ENCODE measurements around the gene HNRNPA1.
"Not testable (repeated sequence)": the region's sequence is repeated elsewhere in the genome, so short reads cannot be mapped to it uniquely, and the experiment has no call there.

HNRNPA1 gene

DNA sequence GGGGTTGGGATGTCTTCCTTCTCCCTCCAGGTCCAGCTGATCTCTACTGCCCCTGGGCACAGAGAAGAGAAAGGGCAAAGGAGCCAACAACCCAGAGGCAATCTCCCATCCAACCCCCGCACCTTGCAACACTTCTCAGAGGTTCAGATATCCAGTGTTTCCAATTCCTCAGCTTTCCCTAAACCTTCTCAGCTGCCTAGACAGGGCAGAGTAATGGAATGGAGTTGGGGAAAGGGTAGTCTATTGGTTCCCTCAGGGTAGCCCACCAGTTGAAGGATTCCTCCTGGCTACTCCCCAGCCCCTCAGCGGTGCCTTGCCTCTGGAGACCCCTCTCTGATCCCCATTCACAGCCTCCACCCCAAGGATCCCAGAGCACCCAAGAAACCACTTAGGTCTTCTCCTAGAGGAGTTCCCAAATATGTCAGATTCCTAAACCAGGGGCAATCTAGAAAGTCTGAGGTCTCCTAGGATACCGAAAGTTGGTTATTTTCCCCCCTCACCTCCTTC lies 19.8 kb downstream of the HNRNPA1 start:
- no peaks in the 10 kb centered on the region for H3K9me3 ChIP-seq (ENCODE audit: control insufficient read depth, insufficient read depth, low read length)
- H3K27ac ChIP-seq (ENCODE audit: low read depth, low read length) = peak overlapping the region; percentile 85
- H3K9ac ChIP-seq (ENCODE audit: low read depth, low read length) = no peak overlapping the region
- H3K4me1 ChIP-seq (ENCODE audit: control insufficient read depth, insufficient read depth, low read length) = peaks cover 41% of the 10 kb centered on the region
- H3K36me3 ChIP-seq (ENCODE audit: control insufficient read depth, insufficient read depth, low read length) = no peaks in the 10 kb centered on the region
- peak overlapping the region; percentile 57 for H3K4me3 ChIP-seq (ENCODE audit: low read depth, low read length)
- H3K27me3 ChIP-seq (ENCODE audit: control insufficient read depth, insufficient read depth, low read length) = peaks cover 9% of the 10 kb centered on the region

DNA sequence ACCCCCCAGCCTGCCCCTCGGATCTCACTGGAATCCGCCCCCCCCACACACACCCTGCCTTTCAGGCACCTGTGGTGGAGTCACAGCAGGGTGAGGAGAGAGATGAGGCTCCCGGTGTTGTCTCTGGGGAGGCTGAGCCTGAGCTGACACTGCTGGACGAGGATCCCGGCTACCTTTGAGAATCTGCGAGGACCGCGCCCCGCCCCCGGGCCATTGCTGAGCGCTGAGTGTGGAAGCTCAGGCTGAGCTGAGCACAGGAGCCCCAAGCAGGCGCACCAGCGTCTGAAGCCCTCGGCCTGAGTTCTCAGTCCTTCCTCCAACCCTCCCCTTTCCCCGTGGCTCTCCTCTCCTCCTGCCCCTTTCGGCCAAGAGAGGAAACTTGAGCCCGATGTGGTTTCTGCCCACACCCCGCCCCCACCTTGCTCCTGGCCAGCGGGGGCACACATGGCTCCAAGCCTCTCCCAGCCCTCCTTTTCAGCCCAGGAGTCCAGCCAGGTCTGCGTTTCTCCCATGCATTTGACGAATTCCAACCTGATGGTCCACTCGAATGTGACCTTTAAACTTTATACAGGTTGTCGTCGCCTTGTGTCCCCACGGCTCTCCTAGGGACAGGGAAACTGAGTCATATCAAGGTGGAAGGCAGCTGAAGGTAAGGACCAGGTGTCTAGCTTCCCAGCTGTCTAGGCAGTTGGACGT lies 20.4 kb downstream of the HNRNPA1 start, which contains the start of gene NFE2:
Gene NFE2, minus strand, starts transcription at position 284 of the 696 bp plus-strand sequence. CDS start 5,767 bp downstream, outside the sequence.
- H3K27ac ChIP-seq (ENCODE audit: low read depth, low read length) = peak within 1 kb of the TSS; percentile 85
- peaks cover 9% of the 10 kb centered on the region for H3K27me3 ChIP-seq (ENCODE audit: control insufficient read depth, insufficient read depth, low read length)
- H3K36me3 ChIP-seq (ENCODE audit: control insufficient read depth, insufficient read depth, low read length) = no peaks in the 10 kb centered on the region
- H3K9me3 ChIP-seq (ENCODE audit: control insufficient read depth, insufficient read depth, low read length) = no peaks in the 10 kb centered on the region
- peak within 1 kb of the TSS; percentile 57 for H3K4me3 ChIP-seq (ENCODE audit: low read depth, low read length)
- peak within 1 kb of the TSS; percentile 49 for H3K9ac ChIP-seq (ENCODE audit: low read depth, low read length)
- H3K4me1 ChIP-seq (ENCODE audit: control insufficient read depth, insufficient read depth, low read length) = peaks cover 41% of the 10 kb centered on the region

DNA sequence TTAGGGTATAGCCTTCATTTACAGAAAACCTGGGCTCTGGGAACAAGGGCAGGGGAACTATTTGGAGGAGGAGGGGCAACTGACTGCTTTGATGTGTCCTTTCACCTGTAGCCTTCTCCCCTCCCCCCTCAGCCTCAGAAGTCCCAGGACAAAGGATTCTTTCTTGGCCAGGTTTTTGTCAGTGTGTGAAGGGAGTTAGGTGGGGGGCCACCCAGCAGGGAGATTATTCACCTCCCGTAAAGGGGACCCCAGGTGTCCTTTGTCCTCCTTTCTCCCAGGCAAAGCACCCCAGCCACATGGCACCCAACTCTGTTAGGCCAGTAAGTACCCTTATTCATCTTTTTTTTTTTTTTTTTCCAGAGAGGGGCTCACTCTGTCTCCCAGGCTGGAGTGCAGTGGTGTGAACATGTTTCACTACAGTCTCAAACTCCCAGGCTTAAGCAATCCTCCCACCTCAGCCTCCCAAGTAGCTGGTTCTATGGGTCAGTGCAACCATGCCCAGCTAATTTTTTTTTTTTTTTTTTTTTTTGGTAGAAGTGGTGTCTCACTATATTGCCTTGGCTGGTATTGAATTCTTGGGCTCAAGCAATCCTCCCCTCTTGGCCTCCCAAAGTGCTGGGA lies 21.0 kb downstream of the HNRNPA1 start:
- Histone ChIP-seq H3K4me1 (ENCODE audit: control insufficient read depth, insufficient read depth, low read length) (peaks cover 41% of the 10 kb centered on the region), H3K27ac (ENCODE audit: low read depth, low read length) (peak overlapping the region; percentile 85), H3K9ac (ENCODE audit: low read depth, low read length) (peak overlapping the region; percentile 49), H3K27me3 (ENCODE audit: control insufficient read depth, insufficient read depth, low read length) (peaks cover 9% of the 10 kb centered on the region), H3K36me3 (ENCODE audit: control insufficient read depth, insufficient read depth, low read length) (no peaks in the 10 kb centered on the region), H3K9me3 (ENCODE audit: control insufficient read depth, insufficient read depth, low read length) (no peaks in the 10 kb centered on the region), H3K4me3 (ENCODE audit: low read depth, low read length) (peak overlapping the region; percentile 57)

DNA sequence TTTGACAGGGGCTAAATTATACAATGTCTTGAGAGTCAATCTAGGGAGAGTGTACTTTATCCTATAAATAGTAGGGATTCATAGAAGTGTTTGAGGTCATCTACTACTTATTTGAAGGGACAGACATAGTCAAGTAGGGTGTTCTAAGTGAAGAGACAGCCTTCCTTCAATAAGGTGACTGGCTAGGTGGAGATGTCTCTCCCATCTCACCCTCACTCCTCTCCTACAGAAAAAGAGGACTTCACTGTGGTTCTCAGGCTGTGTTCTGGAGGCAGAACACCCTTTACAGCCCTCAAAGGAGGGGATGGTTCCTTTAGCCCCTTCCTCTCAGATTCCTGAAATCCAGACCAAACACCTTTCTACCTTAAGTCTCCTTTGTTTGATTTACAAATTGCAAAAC lies 23.1 kb downstream of the HNRNPA1 start:
- H3K4me1 ChIP-seq (ENCODE audit: control insufficient read depth, insufficient read depth, low read length) = peaks cover 41% of the 10 kb centered on the region
- no peak overlapping the region for H3K9ac ChIP-seq (ENCODE audit: low read depth, low read length)
- no peaks in the 10 kb centered on the region for H3K9me3 ChIP-seq (ENCODE audit: control insufficient read depth, insufficient read depth, low read length)
- H3K36me3 ChIP-seq (ENCODE audit: control insufficient read depth, insufficient read depth, low read length) = no peaks in the 10 kb centered on the region
- H3K27me3 ChIP-seq (ENCODE audit: control insufficient read depth, insufficient read depth, low read length) = peaks cover 9% of the 10 kb centered on the region
- H3K27ac ChIP-seq (ENCODE audit: low read depth, low read length) = no peak overlapping the region
- no peak overlapping the region for H3K4me3 ChIP-seq (ENCODE audit: low read depth, low read length)

DNA sequence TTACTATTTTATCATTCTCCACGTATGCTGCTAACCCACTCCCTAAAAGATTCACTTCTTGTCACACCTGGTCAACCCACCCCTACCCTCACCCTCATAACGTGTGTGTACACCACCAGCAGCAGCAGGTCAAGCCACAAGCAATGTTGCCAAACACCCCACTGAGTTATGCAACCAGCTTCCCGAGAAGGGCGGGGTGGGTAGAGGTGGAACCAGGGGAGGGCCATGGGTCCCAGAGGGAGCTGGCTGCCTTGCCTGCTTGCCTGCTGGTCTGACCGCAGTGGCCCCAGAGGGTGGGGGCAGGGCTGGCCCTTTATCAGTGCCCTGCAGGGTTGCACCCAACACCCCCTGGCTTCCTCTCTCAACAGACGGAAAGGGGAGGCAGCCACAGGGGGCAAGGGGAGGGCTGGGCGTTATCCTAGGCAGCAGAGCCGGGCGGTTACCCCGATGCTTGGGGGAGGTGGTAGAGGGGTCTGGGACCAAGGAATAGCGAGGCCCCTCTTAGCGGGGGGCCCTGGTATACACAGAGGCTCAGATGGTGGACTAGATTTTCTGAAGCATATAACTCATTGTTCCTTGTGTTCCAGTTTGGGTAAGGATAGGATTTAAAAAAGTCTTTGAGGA lies 23.8 kb downstream of the HNRNPA1 start:
- peak overlapping the region; percentile 14; the same call in 1 of the 2 replicates for H3K4me3 ChIP-seq (ENCODE audit: low read depth, low read length)
- no peaks in the 10 kb centered on the region for H3K9me3 ChIP-seq (ENCODE audit: control insufficient read depth, insufficient read depth, low read length)
- no peaks in the 10 kb centered on the region for H3K36me3 ChIP-seq (ENCODE audit: control insufficient read depth, insufficient read depth, low read length)
- no peak overlapping the region for H3K27ac ChIP-seq (ENCODE audit: low read depth, low read length)
- peaks cover 41% of the 10 kb centered on the region for H3K4me1 ChIP-seq (ENCODE audit: control insufficient read depth, insufficient read depth, low read length)
- H3K27me3 ChIP-seq (ENCODE audit: control insufficient read depth, insufficient read depth, low read length) = peaks cover 9% of the 10 kb centered on the region
- H3K9ac ChIP-seq (ENCODE audit: low read depth, low read length) = no peak overlapping the region

DNA sequence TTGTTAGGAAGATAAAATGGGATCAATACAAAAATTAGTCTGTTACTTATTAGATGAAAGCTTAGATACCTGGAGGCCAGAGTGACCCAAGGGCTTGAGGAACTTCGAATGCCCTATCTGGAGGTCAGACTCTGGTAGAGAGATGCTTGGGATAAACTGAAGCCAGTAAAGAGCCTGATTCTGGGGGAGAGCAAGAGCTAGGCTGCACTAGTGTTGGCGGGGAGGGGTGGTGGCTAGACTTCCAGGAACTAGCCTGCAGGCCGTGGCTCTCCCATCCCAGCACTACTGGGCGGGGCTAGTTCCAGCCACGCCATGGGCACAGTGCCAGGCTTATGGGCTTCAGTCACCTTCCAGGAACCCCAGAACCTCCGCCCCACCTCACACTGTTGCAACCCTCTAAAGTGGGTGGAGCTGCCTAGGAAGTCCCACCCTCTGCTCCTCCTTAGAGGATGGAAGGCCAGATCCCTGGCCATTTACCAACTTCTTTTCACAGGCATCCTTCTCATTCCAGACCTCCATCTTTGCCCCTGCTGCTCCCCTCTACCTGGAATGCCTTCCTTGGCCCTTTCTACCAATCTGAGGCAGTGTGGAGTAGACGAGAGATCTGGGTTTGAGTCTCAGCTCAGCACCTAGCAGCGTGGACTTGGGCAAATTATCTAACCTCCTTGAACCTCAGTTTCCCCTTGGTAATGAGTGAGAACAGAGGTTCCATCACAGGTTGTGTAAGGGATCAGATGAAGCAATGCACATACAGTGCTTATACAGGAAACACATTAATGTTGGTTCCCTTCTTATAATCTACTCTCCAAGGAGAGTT lies 26.6 kb downstream of the HNRNPA1 start:
- no peaks in the 10 kb centered on the region for H3K36me3 ChIP-seq (ENCODE audit: control insufficient read depth, insufficient read depth, low read length)
- no peak overlapping the region for H3K4me3 ChIP-seq (ENCODE audit: low read depth, low read length)
- H3K9me3 ChIP-seq (ENCODE audit: control insufficient read depth, insufficient read depth, low read length) = no peaks in the 10 kb centered on the region
- no peak overlapping the region for H3K9ac ChIP-seq (ENCODE audit: low read depth, low read length)
- H3K27ac ChIP-seq (ENCODE audit: low read depth, low read length) = no peak overlapping the region
- peaks cover 20% of the 10 kb centered on the region for H3K4me1 ChIP-seq (ENCODE audit: control insufficient read depth, insufficient read depth, low read length)
- H3K27me3 ChIP-seq (ENCODE audit: control insufficient read depth, insufficient read depth, low read length) = no peaks in the 10 kb centered on the region

DNA sequence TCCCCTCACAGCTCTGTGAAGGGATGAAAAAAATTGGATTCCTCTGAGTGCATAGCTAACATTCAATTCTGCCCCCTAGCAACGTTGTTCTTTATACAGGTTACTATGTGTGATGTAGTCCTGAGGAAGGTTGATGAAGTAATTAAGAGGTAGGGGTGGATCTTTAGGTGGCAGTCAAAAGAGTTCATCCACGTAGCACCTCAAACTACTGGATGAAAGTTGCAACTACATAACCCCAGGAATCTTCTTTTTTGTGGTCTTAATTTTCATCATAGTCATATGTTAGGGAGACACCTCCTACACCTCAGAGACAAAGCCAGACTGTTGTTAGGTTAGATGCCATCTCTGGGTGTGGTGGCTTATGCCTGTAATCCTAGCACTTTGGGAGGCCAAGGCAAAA lies 30.5 kb downstream of the HNRNPA1 start:
- Histone ChIP-seq H3K9me3 (ENCODE audit: control insufficient read depth, insufficient read depth, low read length) (no peaks in the 10 kb centered on the region), H3K36me3 (ENCODE audit: control insufficient read depth, insufficient read depth, low read length) (no peaks in the 10 kb centered on the region), H3K4me1 (ENCODE audit: control insufficient read depth, insufficient read depth, low read length) (no peaks in the 10 kb centered on the region; the same call in 1 of the 2 replicates), H3K9ac (ENCODE audit: low read depth, low read length) (no peak overlapping the region), H3K4me3 (ENCODE audit: low read depth, low read length) (no peak overlapping the region), H3K27me3 (ENCODE audit: control insufficient read depth, insufficient read depth, low read length) (no peaks in the 10 kb centered on the region), H3K27ac (ENCODE audit: low read depth, low read length) (no peak overlapping the region)

DNA sequence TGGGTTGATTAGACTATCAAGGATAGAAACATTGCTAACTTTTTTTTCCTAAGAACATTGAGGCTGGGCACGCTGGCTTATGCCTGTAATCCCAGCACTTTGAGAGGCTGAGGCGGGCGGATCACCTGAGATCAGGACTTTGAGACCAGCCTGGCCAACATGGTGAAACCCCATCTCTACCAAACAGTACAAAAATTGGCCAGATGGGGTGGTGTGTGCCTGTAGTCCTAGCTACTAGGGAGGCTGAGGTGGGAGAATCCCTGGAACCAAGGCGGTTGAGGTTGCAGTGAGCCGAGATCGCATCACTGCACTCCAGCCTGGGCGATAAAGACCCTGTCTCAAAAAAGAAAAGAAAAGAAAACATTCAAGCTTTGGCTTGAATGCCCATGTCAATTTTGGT lies 31.8 kb downstream of the HNRNPA1 start:
- H3K4me3 ChIP-seq (ENCODE audit: low read depth, low read length); H3K4me1 ChIP-seq (ENCODE audit: control insufficient read depth, insufficient read depth, low read length); H3K9ac ChIP-seq (ENCODE audit: low read depth, low read length); H3K27ac ChIP-seq (ENCODE audit: low read depth, low read length); H3K27me3 ChIP-seq (ENCODE audit: control insufficient read depth, insufficient read depth, low read length); H3K36me3 ChIP-seq (ENCODE audit: control insufficient read depth, insufficient read depth, low read length); H3K9me3 ChIP-seq (ENCODE audit: control insufficient read depth, insufficient read depth, low read length): not testable (repeated sequence)

DNA sequence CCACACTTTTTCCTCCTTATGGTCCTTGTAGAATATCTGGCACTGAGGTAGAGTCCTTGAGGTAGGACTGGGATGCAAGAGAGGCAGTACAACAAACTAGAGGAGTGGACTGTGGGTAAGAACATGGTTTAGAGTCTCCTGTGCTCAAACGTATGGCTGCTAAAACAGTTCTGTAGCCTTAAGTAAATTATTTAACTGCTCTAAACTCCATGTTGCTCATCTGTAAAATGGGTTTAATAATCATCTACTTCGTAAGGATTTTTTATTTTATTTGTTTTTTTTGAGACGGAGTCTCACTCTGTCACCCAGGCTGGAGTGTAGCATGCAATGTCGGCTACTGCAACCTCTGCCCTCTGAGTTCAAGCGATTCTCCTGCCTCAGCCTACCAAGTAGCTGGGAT lies 40.8 kb downstream of the HNRNPA1 start:
- Histone ChIP-seq H3K4me1 (ENCODE audit: control insufficient read depth, insufficient read depth, low read length) (no peaks in the 10 kb centered on the region; the same call in 1 of the 2 replicates), H3K27me3 (ENCODE audit: control insufficient read depth, insufficient read depth, low read length) (no peaks in the 10 kb centered on the region), H3K9me3 (ENCODE audit: control insufficient read depth, insufficient read depth, low read length) (no peaks in the 10 kb centered on the region), H3K9ac (ENCODE audit: low read depth, low read length) (no peak overlapping the region), H3K36me3 (ENCODE audit: control insufficient read depth, insufficient read depth, low read length) (no peaks in the 10 kb centered on the region), H3K27ac (ENCODE audit: low read depth, low read length) (no peak overlapping the region), H3K4me3 (ENCODE audit: low read depth, low read length) (no peak overlapping the region)

DNA sequence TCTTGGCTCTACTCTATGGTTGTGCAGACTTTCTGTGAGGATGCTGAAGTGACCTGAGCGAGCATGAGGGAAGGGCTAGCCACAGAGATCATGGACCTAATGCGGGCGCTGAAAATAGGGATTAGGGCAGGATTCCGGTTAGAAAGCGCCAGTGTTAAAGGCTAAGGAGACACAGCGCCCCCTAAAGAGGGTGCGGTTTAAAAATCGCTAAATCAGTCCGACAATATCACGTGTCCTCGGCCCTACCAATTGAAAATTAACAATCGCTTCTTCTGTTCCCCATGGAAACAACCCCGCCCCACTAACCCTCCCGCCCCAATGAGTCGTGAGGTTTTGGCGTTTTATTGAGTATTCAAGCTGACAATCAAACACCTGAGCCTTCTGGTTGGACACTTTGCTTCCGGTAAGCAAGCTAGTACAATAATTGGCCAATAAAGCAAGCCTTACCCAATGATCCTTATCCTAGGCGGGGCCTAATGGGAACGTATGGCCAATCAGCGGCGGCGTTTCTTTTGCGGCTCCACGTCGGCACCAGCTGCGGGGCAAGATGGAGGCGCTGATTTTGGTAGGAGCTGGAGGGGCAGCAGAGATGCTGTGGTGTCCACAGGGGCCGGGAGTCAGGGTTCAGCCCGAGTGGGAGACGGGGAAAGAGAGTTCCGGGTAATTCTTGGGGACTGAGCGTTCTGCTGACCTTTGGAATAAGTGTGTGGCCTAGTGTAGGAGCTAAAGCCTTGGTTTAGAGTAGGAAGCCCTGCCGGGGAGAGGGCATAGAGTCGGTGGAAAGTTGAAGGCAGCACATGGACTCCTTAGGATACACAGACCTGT lies 44.3 kb downstream of the HNRNPA1 start, which contains the start of gene COPZ1:
Gene COPZ1, plus strand, starts transcription at position 515 of the 825 bp plus-strand sequence. Its CDS starts 33 bp downstream, at position 548.
- H3K27ac ChIP-seq (ENCODE audit: low read depth, low read length) = peak within 1 kb of the TSS; percentile 76
- H3K4me1 ChIP-seq (ENCODE audit: control insufficient read depth, insufficient read depth, low read length) = peaks cover 13% of the 10 kb centered on the region
- H3K9me3 ChIP-seq (ENCODE audit: control insufficient read depth, insufficient read depth, low read length) = no peaks in the 10 kb centered on the region
- no peaks in the 10 kb centered on the region for H3K36me3 ChIP-seq (ENCODE audit: control insufficient read depth, insufficient read depth, low read length)
- no peaks in the 10 kb centered on the region for H3K27me3 ChIP-seq (ENCODE audit: control insufficient read depth, insufficient read depth, low read length)
- H3K9ac ChIP-seq (ENCODE audit: low read depth, low read length) = peak within 1 kb of the TSS; percentile 95
- H3K4me3 ChIP-seq (ENCODE audit: low read depth, low read length) = peak within 1 kb of the TSS; percentile 95
